Parathyroid adenoma (tissue), 2 donors: ENCODE data around the gene PKM.
"Not testable (repeated sequence)": the region's sequence is repeated elsewhere in the genome, so short reads cannot be mapped to it uniquely, and the experiment has no call there.

ENCODE experiments used
- H2AFZ ChIP-seq: fragments of 300-600 bp; sonication (generic); one replicate; pipeline ENCODE4 v1.7.0; 2017; ENCODE audit warnings: antibody characterized with exemption, mild to moderate bottlenecking
- H3K27ac ChIP-seq: fragments of 300-600 bp; sonication (generic); one replicate; pipeline ENCODE4 v1.7.0; 2017
- H3K27me3 ChIP-seq: fragments of 300-600 bp; sonication (generic); one replicate; pipeline ENCODE4 v1.7.0; 2017; ENCODE audit warnings: low read length; ENCODE audit not compliant: control insufficient read depth, insufficient read depth
- H3K36me3 ChIP-seq: fragments of 300-600 bp; sonication (generic); one replicate; pipeline ENCODE4 v1.7.0; 2017; ENCODE audit warnings: low read length; ENCODE audit not compliant: control insufficient read depth, insufficient read depth
- H3K4me1 ChIP-seq: fragments of 300-600 bp; sonication (generic); one replicate; pipeline ENCODE4 v1.7.0; 2017; ENCODE audit warnings: control low read depth
- H3K4me2 ChIP-seq: fragments of 300-600 bp; sonication (generic); one replicate; pipeline ENCODE4 v1.7.0; 2017; ENCODE audit warnings: low read length
- H3K4me3 ChIP-seq: fragments of 300-600 bp; sonication (generic); one replicate; pipeline ENCODE4 v1.7.0; 2017; ENCODE audit warnings: low read depth, low read length
- H3K79me2 ChIP-seq: fragments of 300-600 bp; sonication (generic); one replicate; pipeline ENCODE4 v1.7.0; 2017; ENCODE audit warnings: control low read depth
- H3K9ac ChIP-seq: fragments of 300-600 bp; sonication (generic); one replicate; pipeline ENCODE4 v1.7.0; 2017; ENCODE audit warnings: mild to moderate bottlenecking
- H3K9me3 ChIP-seq: fragments of 300-600 bp; sonication (generic); one replicate; pipeline ENCODE4 v1.7.0; 2017; ENCODE audit warnings: low read length; ENCODE audit not compliant: control insufficient read depth
- TF ChIP-seq, protein P1 (sequence below): fragments of 300-600 bp; sonication (generic); IDR thresholded peaks from one replicate; pipeline ENCODE4 v1.7.0; 2017; ENCODE audit warnings: antibody characterized with exemption, mild to moderate bottlenecking
- donor health status: primary hyperparathyroidism.

Gene PKM

DNA sequence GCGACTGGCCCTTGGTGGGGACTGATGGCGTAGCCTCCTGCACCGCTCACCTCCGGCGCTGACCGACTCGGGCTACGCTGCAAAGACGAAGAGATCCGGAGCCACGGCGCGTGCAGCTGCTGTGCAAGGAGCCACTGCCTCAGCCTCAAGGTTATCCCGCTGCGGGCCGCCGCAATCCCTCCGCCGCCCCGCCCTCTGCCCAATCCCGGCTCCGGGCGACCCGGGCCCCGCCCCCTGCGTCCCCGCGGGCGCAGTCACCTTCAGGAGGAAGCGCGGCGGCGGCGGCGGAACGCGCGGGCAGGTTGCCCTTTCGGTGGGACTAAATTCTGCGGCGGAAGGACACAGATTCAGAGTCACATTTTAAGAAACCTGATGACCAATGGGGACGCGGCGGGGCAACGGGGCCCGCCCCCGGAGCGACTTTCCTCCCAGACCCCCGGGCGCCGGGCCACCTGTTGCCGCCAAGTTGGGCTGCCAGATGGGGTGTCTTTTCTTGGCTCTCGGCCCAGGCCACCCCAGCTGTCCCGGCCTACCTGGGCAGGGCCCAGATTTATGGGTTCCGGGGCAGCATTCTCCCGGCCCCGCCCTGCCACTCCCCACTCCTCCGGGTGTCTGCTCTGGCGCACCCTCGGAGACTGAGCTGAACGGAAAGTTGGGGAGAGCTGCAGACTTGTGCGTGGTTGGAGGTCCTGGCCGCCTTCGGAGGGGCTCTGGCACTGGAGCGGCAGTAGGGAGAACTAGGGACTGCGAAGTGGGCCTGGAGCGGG is at the start of gene PKM:
TSS of gene PKM (minus strand) at position 125 of the 767 bp plus-strand sequence. CDS start 12,093 bp downstream, outside the sequence.
- TF ChIP-seq, protein P1, sequence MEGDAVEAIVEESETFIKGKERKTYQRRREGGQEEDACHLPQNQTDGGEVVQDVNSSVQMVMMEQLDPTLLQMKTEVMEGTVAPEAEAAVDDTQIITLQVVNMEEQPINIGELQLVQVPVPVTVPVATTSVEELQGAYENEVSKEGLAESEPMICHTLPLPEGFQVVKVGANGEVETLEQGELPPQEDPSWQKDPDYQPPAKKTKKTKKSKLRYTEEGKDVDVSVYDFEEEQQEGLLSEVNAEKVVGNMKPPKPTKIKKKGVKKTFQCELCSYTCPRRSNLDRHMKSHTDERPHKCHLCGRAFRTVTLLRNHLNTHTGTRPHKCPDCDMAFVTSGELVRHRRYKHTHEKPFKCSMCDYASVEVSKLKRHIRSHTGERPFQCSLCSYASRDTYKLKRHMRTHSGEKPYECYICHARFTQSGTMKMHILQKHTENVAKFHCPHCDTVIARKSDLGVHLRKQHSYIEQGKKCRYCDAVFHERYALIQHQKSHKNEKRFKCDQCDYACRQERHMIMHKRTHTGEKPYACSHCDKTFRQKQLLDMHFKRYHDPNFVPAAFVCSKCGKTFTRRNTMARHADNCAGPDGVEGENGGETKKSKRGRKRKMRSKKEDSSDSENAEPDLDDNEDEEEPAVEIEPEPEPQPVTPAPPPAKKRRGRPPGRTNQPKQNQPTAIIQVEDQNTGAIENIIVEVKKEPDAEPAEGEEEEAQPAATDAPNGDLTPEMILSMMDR = no peak
- Histone ChIP-seq H3K27me3 (no peaks in the 10 kb centered on the region), H3K9ac (peak within 1 kb of the TSS; percentile 46), H3K9me3 (no peaks in the 10 kb centered on the region), H3K79me2 (peaks cover 10% of the 10 kb centered on the region), H2AFZ (peak within 1 kb of the TSS; percentile 93), H3K4me2 (peak within 1 kb of the TSS; percentile 80), H3K4me3 (peak within 1 kb of the TSS; percentile 78), H3K27ac (peak within 1 kb of the TSS; percentile 85), H3K36me3 (no peaks in the 10 kb centered on the region), H3K4me1 (peaks cover 7% of the 10 kb centered on the region)

DNA sequence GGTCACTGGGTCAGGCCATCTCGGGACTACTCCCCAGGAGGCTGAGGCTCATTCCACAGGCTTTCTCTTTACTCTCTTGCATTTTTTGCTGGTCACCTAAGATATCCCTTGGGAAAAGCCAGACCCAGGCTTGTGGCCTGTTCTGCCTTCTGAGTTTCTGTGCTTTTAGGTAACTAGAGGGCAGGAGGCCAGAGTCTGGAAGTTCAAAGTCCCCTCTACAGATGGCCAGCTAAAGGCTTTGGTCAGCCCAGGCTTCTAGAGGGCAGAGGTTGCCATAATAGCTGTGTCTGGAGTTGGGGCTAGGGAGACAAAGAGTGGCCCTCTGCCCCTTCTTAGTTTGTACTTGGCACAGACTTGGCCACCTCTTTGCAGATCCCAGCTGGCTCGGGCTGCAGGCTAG is 49.8 kb upstream of the PKM start:
- no peak overlapping the region for H3K27ac ChIP-seq
- H3K79me2 ChIP-seq = no peaks in the 10 kb centered on the region

DNA sequence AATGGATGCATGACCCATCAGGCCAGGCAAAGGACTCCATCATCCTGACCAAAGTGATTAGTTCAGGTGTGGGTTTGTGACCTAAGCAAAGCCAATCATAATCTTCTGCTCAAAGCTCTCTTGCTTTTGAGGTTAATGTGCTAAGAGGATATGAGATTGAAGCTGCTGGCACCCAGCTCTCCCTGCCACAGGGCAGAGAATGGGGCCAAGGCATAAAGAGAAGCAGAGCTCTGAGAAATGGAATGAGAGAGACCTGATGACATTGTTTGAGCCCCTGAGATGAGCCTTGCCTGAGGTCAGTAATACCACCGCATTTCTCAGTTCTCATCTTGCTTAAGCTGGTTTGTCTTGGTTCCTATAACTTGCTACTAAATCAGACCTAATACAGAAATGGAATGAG is 47.7 kb upstream of the PKM start:
- no peaks in the 10 kb centered on the region for H3K4me1 ChIP-seq
- no peak overlapping the region for H3K4me2 ChIP-seq
- H3K9me3 ChIP-seq = no peaks in the 10 kb centered on the region
- H3K79me2 ChIP-seq = no peaks in the 10 kb centered on the region
- no peak overlapping the region for H3K9ac ChIP-seq
- no peaks in the 10 kb centered on the region for H3K27me3 ChIP-seq
- H3K36me3 ChIP-seq = no peaks in the 10 kb centered on the region
- H3K4me3 ChIP-seq = no peak overlapping the region
- H3K27ac ChIP-seq = no peak overlapping the region
- H2AFZ ChIP-seq = no peak overlapping the region
- TF ChIP-seq, protein P1 = no peak

More for the DNA sequence above, 49.8 kb upstream of the PKM start:
- Histone ChIP-seq H2AFZ (no peak overlapping the region), H3K27me3 (no peaks in the 10 kb centered on the region), H3K4me3 (no peak overlapping the region), H3K9me3 (no peaks in the 10 kb centered on the region), H3K4me1 (no peaks in the 10 kb centered on the region), H3K36me3 (no peaks in the 10 kb centered on the region), H3K9ac (no peak overlapping the region), H3K4me2 (no peak overlapping the region)
- TF ChIP-seq, protein P1 = no peak

DNA sequence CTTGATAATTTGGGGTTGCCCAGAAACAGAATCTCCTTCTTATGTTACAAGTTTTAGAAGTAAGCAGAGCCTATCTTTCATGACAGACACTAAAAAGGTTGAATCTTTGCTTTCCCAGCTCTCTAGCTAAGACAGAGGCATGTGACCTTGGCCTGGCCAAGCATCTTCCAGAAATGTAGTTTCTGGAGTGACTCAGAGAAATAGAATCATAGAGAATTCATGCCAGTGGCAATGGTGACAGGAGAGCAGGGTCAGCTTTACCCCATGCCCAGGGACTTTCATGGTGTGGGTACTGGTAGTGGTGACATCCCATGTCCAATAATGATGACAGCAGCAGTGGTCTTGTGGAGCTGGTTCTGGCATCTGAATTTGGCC is 45.3 kb upstream of the PKM start:
- Histone ChIP-seq H3K4me3 (no peak overlapping the region), H3K27me3 (no peaks in the 10 kb centered on the region), H3K4me1 (peaks cover 2% of the 10 kb centered on the region), H3K4me2 (no peak overlapping the region), H3K79me2 (no peaks in the 10 kb centered on the region), H3K27ac (no peak overlapping the region), H3K36me3 (no peaks in the 10 kb centered on the region), H3K9ac (no peak overlapping the region), H3K9me3 (no peaks in the 10 kb centered on the region), H2AFZ (no peak overlapping the region)
- TF ChIP-seq, protein P1 = no peak

GRCh38 chr15:72275635-72276325 is 44.8 kb upstream of the PKM start:
- H3K36me3 ChIP-seq, H3K9ac ChIP-seq, H3K27me3 ChIP-seq: not testable (repeated sequence)

More at GRCh38 chr15:72275635-72276325, 44.8 kb upstream of the PKM start:
- H3K79me2 ChIP-seq, H3K27ac ChIP-seq, H3K4me3 ChIP-seq, H2AFZ ChIP-seq, H3K9me3 ChIP-seq, H3K4me2 ChIP-seq, H3K4me1 ChIP-seq: not testable (repeated sequence)
